ENCODE data around the gene GH2.
"Not testable (repeated sequence)": the region's sequence is repeated elsewhere in the genome, so short reads cannot be mapped to it uniquely, and the experiment has no call there.

- TF ChIP-seq POLR2AphosphoS5, CTCF (IDR thresholded peaks at IDR 0.05): not testable (repeated sequence)
These were observed 12.3 kb upstream of the GH2 start for GRCh38 chr17:63894021-63894420.

Data from transverse colon (tissue), 4 donors.